ENCODE results near the gene FTH1. TPM values are rescaled to one million over a fixed set of nuclear protein-coding genes. Genes with fewer than 3 reads are reported as not detected.
A peak's percentile ranks its signal among the peaks of the same experiment; 100 is the strongest.

The FTH1 gene
- total and polyA plus RNA-seq, 2 of the 4 experiments (the other 2 are of a cell fraction), result 344 to 2,516 TPM

DNA sequence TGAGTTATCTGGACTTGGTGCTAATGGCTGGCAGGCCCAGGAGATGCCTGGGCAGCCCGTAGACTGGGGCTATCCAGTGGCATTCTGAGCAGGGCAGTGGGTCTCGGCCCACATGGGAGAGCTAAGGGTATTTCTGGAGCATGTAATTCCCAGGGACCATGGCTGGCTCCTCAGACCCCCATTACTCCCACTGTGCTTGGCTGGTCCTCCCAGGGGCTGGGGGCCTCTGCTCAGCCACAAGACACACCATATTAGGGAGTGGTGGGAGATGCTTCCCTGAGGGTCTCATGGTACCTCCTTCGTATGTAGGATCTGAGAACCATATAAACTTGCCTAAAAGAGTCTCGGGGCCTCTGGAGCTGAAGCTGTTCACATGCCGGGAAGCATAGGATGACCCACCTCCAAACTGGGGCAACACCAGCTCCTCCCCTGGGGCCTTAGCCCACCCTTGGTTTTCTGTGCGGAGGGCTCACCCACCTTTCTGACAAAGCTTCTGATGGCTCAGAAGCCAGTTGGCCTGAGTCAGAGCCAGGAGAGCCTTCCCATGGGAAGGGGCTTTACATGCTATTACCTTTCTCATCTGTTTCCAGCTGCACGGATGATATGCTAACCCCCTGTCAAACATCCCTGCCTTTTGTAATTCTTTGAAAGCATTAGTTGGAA lies 9.5 kb upstream of the FTH1 start:
- no peak overlapping the region for H2BK5ac ChIP-seq (ENCODE audit: low read depth, low read length, poor library complexity, severe bottlenecking)
- TF ChIP-seq FOS (IDR thresholded peaks at IDR 0.05; ENCODE audit: low read depth, low read length) (no peak), RCOR1 (IDR thresholded peaks at IDR 0.05; ENCODE audit: insufficient replicate concordance, low read length) (no peak), RAD21 (IDR thresholded peaks at IDR 0.05; ENCODE audit: low read length) (no peak)
- TF ChIP-seq, protein P1, sequence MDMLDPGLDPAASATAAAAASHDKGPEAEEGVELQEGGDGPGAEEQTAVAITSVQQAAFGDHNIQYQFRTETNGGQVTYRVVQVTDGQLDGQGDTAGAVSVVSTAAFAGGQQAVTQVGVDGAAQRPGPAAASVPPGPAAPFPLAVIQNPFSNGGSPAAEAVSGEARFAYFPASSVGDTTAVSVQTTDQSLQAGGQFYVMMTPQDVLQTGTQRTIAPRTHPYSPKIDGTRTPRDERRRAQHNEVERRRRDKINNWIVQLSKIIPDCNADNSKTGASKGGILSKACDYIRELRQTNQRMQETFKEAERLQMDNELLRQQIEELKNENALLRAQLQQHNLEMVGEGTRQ (IDR thresholded peaks at IDR 0.05; ENCODE audit: low read depth, low read length), result no peak
- H2AFZ ChIP-seq (replicated peaks; ENCODE audit: low read length, poor library complexity), result no peak overlapping the region
- no peak overlapping the region for H2AK5ac ChIP-seq (ENCODE audit: low read depth, low read length)
- H2BK120ac ChIP-seq (ENCODE audit: low read depth, low read length), result peak overlapping the region; percentile 26; the same call in 1 of the 2 replicates
- peaks cover 16% of the 10 kb centered on the region for H3K9me1 ChIP-seq (ENCODE audit: insufficient read depth, low read length)
- H3K4me3 ChIP-seq (ENCODE audit: insufficient read depth, low read depth, low read length), result no peak overlapping the region
- no peak overlapping the region for H2BK20ac ChIP-seq (ENCODE audit: low read depth, low read length)
- ChIA-PET POLR2A (ENCODE audit: unreplicated experiment) (interaction anchor here (0.6 kb wide), 1 partner anchor 9 kb away, joined by 4 read pairs; no protein-coding TSS in a partner anchor), CTCF (no interaction called here)
- no CpG with 5 or more reads among the region's 7 CpGs for WGBS, 2 experiments (ENCODE audit: extremely low coverage in 2 of 2, insufficient read length in 1 of 2)
- in situ Hi-C loops (cut with MboI; ENCODE audit: low sequenced_read_pairs) (no loop called here), dilution Hi-C loops (cut with HindIII; ENCODE audit: low sequenced_read_pairs, unreplicated experiment) (no loop called here), intact Hi-C loops (cut with micrococcal nuclease) (no loop called here)
- no peak overlapping the region for H4K5ac ChIP-seq (ENCODE audit: low read depth, low read length)
- no peak overlapping the region for H3K27ac ChIP-seq (ENCODE audit: insufficient read depth, low read length)
- H3K4me1 ChIP-seq (ENCODE audit: control insufficient read depth, insufficient read depth, low read length), result peaks cover 27% of the 10 kb centered on the region
- H3K9me3 ChIP-seq (ENCODE audit: control insufficient read depth, insufficient read depth, low read length), result no peaks in the 10 kb centered on the region
- no TSS peak for BruUV-seq (replicated peaks)
- H4K91ac ChIP-seq (ENCODE audit: insufficient read depth, low read depth, low read length), result no peak overlapping the region
- no peak overlapping the region for H4K8ac ChIP-seq (ENCODE audit: low read depth in 2 of 2, low read length in 2 of 2)
- H3K56ac ChIP-seq (ENCODE audit: extremely low read depth, insufficient read depth, low read length), result no peak overlapping the region
- no peak overlapping the region for H3K4me2 ChIP-seq (ENCODE audit: low read depth, low read length)
- no peak overlapping the region for H3K18ac ChIP-seq (ENCODE audit: low read depth, low read length)
- no peak overlapping the region for H2AK9ac ChIP-seq (replicated peaks; ENCODE audit: low read depth, low read length, poor library complexity)
- H3K14ac ChIP-seq (replicated peaks; ENCODE audit: low read depth, low read length), result no peak overlapping the region
- no peaks in the 10 kb centered on the region for H3K27me3 ChIP-seq (ENCODE audit: control insufficient read depth, insufficient read depth, low read length)
- no peak overlapping the region for H2BK15ac ChIP-seq (ENCODE audit: low read depth, low read length)
- H4K20me1 ChIP-seq (ENCODE audit: insufficient read depth, low read length), result no peaks in the 10 kb centered on the region
- peaks cover 0 to 12% of the 10 kb centered on the region in 2 experiments; a peak in 2 of 4 replicates for H3K79me1 ChIP-seq (ENCODE audit: low read depth in 1 of 2, low read length in 2 of 2)
- H3K9ac ChIP-seq (ENCODE audit: low read depth, low read length), result no peak overlapping the region
- H3K36me3 ChIP-seq (ENCODE audit: control insufficient read depth, insufficient read depth, low read length), result no peaks in the 10 kb centered on the region
- no peak for DNase-seq
- H3K23ac ChIP-seq (ENCODE audit: low read depth, low read length), result no peak overlapping the region
- H3K4ac ChIP-seq (ENCODE audit: low read depth, low read length), result no peak overlapping the region
- no peak for ATAC-seq (ENCODE audit: low read depth)

Data from IMR-90 (cell line).